HTERT RPE-1 (cell line): Measurements from ENCODE around the gene ZNF630.
"Not testable (repeated sequence)": the region's sequence is repeated elsewhere in the genome, so short reads cannot be mapped to it uniquely, and the experiment has no call there.

Experiments used
- in situ Hi-C: fragments of 300-500 bp; cut with MboI; formaldehyde crosslinking; loops from 4 replicates; pipeline ENCODE4 v1.14.3; 2020; ENCODE audit warnings: low sequenced_read_pairs

Gene ZNF630

GRCh38 chrX:48030641-48031173 lies 40.7 kb downstream of the ZNF630 start:
- in situ Hi-C loops: not testable (repeated sequence)

GRCh38 chrX:48030237-48030636 lies 41.2 kb downstream of the ZNF630 start:
- in situ Hi-C loops: no loop called here

- in situ Hi-C loops: no loop called here
Observed at GRCh38 chrX:48028091-48028490, 43.3 kb downstream of the ZNF630 start.

- in situ Hi-C loops: not testable (repeated sequence)
Observed at GRCh38 chrX:48027545-48027944, 43.9 kb downstream of the ZNF630 start.

GRCh38 chrX:48025561-48025960 lies 45.9 kb downstream of the ZNF630 start:
- in situ Hi-C loops: no loop called here

- in situ Hi-C loops: no loop called here
Observed at GRCh38 chrX:48022738-48023137, 48.7 kb downstream of the ZNF630 start.

GRCh38 chrX:48022100-48022499 lies 49.3 kb downstream of the ZNF630 start:
- in situ Hi-C loops: no loop called here

GRCh38 chrX:48021026-48021900 lies 50.2 kb downstream of the ZNF630 start:
- in situ Hi-C loops: no loop called here

- in situ Hi-C loops: not testable (repeated sequence)
Observed at GRCh38 chrX:48020472-48020871, 51.0 kb downstream of the ZNF630 start.

- in situ Hi-C loops: not testable (repeated sequence)
Observed at GRCh38 chrX:48019892-48020291, 51.5 kb downstream of the ZNF630 start.

- in situ Hi-C loops: not testable (repeated sequence)
Observed at GRCh38 chrX:48016583-48017310, 54.7 kb downstream of the ZNF630 start.

GRCh38 chrX:48009445-48009960 lies 61.9 kb downstream of the ZNF630 start:
- in situ Hi-C loops: not testable (repeated sequence)
